Prostate gland (tissue), 2 donors: ENCODE measurements around the gene MYO18B. TPM values are rescaled to one million over a fixed set of nuclear protein-coding genes. Genes with fewer than 3 reads are reported as not detected.

Experiments
- DNase-seq: peaks from one replicate; pipeline ENCODE4 v3.0.0-alpha.2; 2019; ENCODE audit warnings: low spot score
- H3K27ac ChIP-seq, 2 donors: fragments of 200-600 bp; sonication (generic); 2 replicates each; pipeline ENCODE4 v1.5.1; 2017 to 2019
- H3K27me3 ChIP-seq: fragments of 200-600 bp; sonication (generic); replicated peaks from 2 replicates; pipeline ENCODE4 v1.5.1; 2019; ENCODE audit not compliant: insufficient read depth
- H3K36me3 ChIP-seq, 2 donors: fragments of 200-600 bp; sonication (generic); 1 replicate in 1 of 2; 2 replicates in 1 of 2; pipeline versions ENCODE4 v1.5.1 to v1.8.1; 2017 to 2019
- H3K4me1 ChIP-seq: fragments of 200-600 bp; sonication (generic); replicated peaks from 2 replicates; pipeline ENCODE4 v1.5.1; 2019
- H3K4me3 ChIP-seq, 2 donors: fragments of 200-600 bp; sonication (generic); 2 replicates each; pipeline ENCODE4 v1.5.1; 2017 to 2019
- H3K9me3 ChIP-seq: fragments of 200-600 bp; sonication (generic); 2 replicates; pipeline ENCODE4 v1.5.1; 2017
- CTCF ChIP-seq, 4 experiments: fragments of 200-600 bp in 2 of 4; fragments of 450-650 bp in 2 of 4; sonication (generic) in 2 of 4; IDR thresholded peaks; 1 replicate in 3 of 4; 2 replicates in 1 of 4; pipeline ENCODE4 v1.5.1; 2016 to 2019; ENCODE audit warnings: antibody characterized with exemption in 4 of 4, mild to moderate bottlenecking in 2 of 4, moderate library complexity in 2 of 4
- POLR2A ChIP-seq: fragments of 450-650 bp; IDR thresholded peaks from one replicate; pipeline ENCODE4 v1.6.1; 2016; ENCODE audit warnings: antibody characterized with exemption, mild to moderate bottlenecking
- POLR2AphosphoS5 ChIP-seq: sonication (generic); formaldehyde crosslinking; IDR thresholded peaks from one replicate; pipeline ENCODE4 v1.6.1; 2017; ENCODE audit warnings: antibody characterized with exemption
- WGBS: methylation state at CpG from one replicate; pipeline ENCODE4 v1.1.5; 2018; 5-methylcytosine and 5-hydroxymethylcytosine counted together
- intact Hi-C: fragments of 100-400 bp; cut with DNase I; formaldehyde crosslinking; loops from one replicate; pipeline ENCODE4 v1.14.2; 2022
- total RNA-seq, 2 donors: library from RNA; depleted of rRNA; stranded (reverse); fragments of >200 nt; gene quantifications; one replicate each; pipeline ENCODE4 v1.1.0, GENCODE V29; 2016

MYO18B gene
- total RNA-seq, 2 donors from 2014 or later: 3.1 to 7.1 TPM

GRCh38 chr22:26033071-26033470 is 291.1 kb downstream of the MYO18B start:
- DNase-seq: no peak
- intact Hi-C loops: no loop called here
- 78% methylated on average over 7 of the region's 7 CpGs for WGBS
- H3K9me3 ChIP-seq: no peaks in the 10 kb centered on the region
- H3K36me3 ChIP-seq: no peaks in the 10 kb centered on the region
- no peak for TF ChIP-seq POLR2AphosphoS5
- no peak for TF ChIP-seq POLR2A
- TF ChIP-seq CTCF (IDR thresholded peaks at IDR 0.05): no peak
- H3K4me3 ChIP-seq: no peak overlapping the region
- no peaks in the 10 kb centered on the region for H3K27me3 ChIP-seq
- H3K27ac ChIP-seq: no peak overlapping the region
- no peaks in the 10 kb centered on the region for H3K4me1 ChIP-seq

GRCh38 chr22:26033586-26033985 is 291.6 kb downstream of the MYO18B start:
- no peak overlapping the region for H3K27ac ChIP-seq
- TF ChIP-seq POLR2A (no peak), POLR2AphosphoS5 (no peak), CTCF (IDR thresholded peaks at IDR 0.05) (no peak)
- intact Hi-C loops: no loop called here

GRCh38 chr22:26035523-26035922 is 293.5 kb downstream of the MYO18B start:
- Histone ChIP-seq H3K4me3 (no peak overlapping the region), H3K27ac (no peak overlapping the region), H3K36me3 (no peaks in the 10 kb centered on the region), H3K4me1 (no peaks in the 10 kb centered on the region), H3K27me3 (no peaks in the 10 kb centered on the region), H3K9me3 (no peaks in the 10 kb centered on the region)
- intact Hi-C loops: no loop called here
- TF ChIP-seq POLR2A (no peak), POLR2AphosphoS5 (no peak), CTCF (IDR thresholded peaks at IDR 0.05) (no peak)
- DNase-seq: no peak
- WGBS: 90% methylated on average over 3 of the region's 3 CpGs

More at GRCh38 chr22:26033586-26033985, 291.6 kb downstream of the MYO18B start:
- Histone ChIP-seq H3K9me3 (no peaks in the 10 kb centered on the region), H3K27me3 (no peaks in the 10 kb centered on the region), H3K4me3 (no peak overlapping the region), H3K36me3 (no peaks in the 10 kb centered on the region), H3K4me1 (no peaks in the 10 kb centered on the region)
- DNase-seq: no peak

- no peaks in the 10 kb centered on the region for H3K36me3 ChIP-seq
- TF ChIP-seq CTCF (IDR thresholded peaks at IDR 0.05) (no peak), POLR2A (no peak), POLR2AphosphoS5 (no peak)
- no peaks in the 10 kb centered on the region for H3K4me1 ChIP-seq
- no peaks in the 10 kb centered on the region for H3K9me3 ChIP-seq
- H3K27me3 ChIP-seq: no peaks in the 10 kb centered on the region
- no peak for DNase-seq
- no peak overlapping the region for H3K27ac ChIP-seq
- H3K4me3 ChIP-seq: no peak overlapping the region
- 37% methylated on average over 4 of the region's 4 CpGs for WGBS
- intact Hi-C loops: no loop called here
Observed at GRCh38 chr22:26038365-26038764, 296.4 kb downstream of the MYO18B start.

GRCh38 chr22:26041931-26042330 is 299.9 kb downstream of the MYO18B start:
- H3K36me3 ChIP-seq: no peaks in the 10 kb centered on the region
- DNase-seq: no peak
- H3K4me1 ChIP-seq: no peaks in the 10 kb centered on the region
- no peak overlapping the region for H3K4me3 ChIP-seq
- no peaks in the 10 kb centered on the region for H3K27me3 ChIP-seq
- TF ChIP-seq POLR2A (no peak), POLR2AphosphoS5 (no peak), CTCF (IDR thresholded peaks at IDR 0.05) (no peak)
- intact Hi-C loops: no loop called here
- H3K9me3 ChIP-seq: no peaks in the 10 kb centered on the region
- no peak overlapping the region for H3K27ac ChIP-seq
- WGBS: 72% methylated on average over 4 of the region's 4 CpGs
